NCI-H446 treated with DMSO at 0.1 percent for 48 hours (cell line): Measurements from ENCODE around the gene FAM170A.

Source experiments
- DNase-seq: peaks from one replicate; lab custom pipeline; 2025; lab: John Stamatoyannopoulos, UW

FAM170A gene, protein sequence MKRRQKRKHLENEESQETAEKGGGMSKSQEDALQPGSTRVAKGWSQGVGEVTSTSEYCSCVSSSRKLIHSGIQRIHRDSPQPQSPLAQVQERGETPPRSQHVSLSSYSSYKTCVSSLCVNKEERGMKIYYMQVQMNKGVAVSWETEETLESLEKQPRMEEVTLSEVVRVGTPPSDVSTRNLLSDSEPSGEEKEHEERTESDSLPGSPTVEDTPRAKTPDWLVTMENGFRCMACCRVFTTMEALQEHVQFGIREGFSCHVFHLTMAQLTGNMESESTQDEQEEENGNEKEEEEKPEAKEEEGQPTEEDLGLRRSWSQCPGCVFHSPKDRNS

DNA sequence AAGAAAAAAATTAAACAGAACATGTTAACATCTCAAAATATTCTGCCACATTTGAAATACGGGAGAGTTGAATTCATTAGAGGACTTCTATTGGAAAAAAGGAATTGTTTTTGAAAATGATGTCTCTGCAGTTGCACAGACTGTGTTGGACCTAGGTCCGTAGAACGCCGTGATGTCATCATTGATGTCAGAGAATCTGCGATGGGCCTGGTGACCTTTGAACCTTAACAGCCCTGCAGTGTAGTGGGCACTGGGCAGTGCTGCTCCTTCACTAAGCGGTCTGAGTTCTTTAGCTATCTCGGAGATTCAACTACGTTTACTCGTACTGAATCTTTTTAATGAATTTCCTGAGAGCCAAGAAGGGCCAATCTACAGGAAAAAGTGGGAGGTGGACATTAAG, at the start of gene FAM170A:
TSS of gene FAM170A (plus strand) at position 220 of the 400 bp plus-strand sequence. CDS start 211 bp downstream, outside the sequence.
- no peak for DNase-seq

DNA sequence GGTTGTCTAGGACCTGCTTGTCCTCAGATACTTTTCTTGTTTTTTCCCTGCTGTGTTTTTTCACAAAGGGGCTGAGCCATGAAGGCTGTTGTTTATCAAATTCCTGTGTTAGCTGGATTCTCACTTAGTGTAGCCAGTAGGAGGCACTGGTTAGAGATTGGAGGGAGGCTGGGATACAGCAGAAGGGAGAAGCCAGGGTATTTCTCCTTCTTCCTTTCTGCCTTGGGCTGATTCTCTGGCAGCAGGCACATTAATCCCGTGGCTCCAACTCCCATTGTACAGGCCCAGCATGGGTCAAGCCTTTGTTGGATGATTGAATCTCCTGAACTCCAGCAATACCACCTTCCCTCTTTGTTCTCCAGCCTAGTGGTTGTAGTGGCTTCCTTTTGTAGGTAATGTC, 46.4 kb upstream of the FAM170A start:
- no peak for DNase-seq

- no peak for DNase-seq
These were observed 45.7 kb upstream of the FAM170A start for GRCh38 chr5:119583684-119584083.

GRCh38 chr5:119596046-119596445, 33.3 kb upstream of the FAM170A start:
- DNase-seq: no peak

- DNase-seq: no peak
These were observed 31.5 kb upstream of the FAM170A start for GRCh38 chr5:119597728-119598298.

- DNase-seq: no peak
These were observed 15.4 kb upstream of the FAM170A start for GRCh38 chr5:119613937-119614336.

- DNase-seq: no peak
These were observed 14.5 kb upstream of the FAM170A start for GRCh38 chr5:119614838-119615237.

- DNase-seq: no peak
These were observed 3.3 kb upstream of the FAM170A start for GRCh38 chr5:119626086-119626485.

DNA sequence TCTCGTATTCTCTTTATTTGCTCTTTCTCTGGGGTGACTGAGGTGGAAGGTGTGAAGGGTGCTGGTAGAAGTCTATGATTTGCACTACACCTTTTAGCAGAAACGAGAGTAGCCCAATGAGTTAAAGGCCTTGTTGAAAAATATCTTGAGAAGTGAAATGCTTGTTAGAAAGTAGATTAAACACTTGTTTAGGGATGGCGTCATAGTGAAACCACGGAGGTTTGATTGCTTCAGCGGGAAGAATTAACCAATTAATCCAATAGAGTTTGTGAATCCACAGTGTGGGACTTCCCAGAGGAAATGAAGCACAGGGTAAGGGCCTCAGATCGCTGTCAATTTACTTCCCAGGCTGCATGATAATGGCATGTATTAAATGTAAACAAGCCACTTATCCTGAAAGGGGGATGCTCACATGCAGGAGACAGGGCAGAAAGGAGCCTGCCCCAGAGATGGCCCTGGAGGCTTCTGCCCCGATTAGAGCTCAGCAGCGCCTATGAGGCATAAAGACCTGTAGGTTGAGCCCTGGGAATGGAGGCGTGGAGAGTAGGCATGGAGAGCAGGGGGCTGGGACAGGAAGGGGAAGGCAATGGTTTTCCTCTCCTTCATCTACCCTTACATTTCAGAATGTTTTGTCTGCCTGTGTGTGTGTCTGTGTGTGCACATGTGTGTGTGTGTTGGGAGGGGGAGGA, 1.5 kb downstream of the FAM170A start:
- DNase-seq: no peak

- no peak for DNase-seq
These were observed 2.3 kb downstream of the FAM170A start for GRCh38 chr5:119631660-119632059.

GRCh38 chr5:119651486-119651885, 22.1 kb downstream of the FAM170A start:
- DNase-seq: no peak

DNA sequence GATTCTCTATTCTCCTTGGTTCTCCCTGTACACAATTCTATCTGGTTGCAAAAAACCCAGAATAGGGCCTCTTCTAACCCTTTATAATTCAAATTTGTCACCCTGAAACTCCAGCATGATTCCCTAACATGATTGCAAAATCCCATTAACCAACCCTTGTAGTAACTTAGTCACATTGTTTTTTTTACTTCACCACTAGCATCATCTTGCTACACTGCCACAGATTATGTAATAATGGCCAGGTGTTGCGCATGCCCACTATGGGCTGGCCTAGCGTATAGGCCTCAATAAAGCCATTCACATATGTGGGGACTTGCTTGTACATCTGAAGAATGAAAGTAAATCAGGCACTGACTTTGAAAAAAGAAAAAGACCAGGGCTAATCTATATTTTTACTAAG, 25.7 kb downstream of the FAM170A start:
- DNase-seq: no peak

DNA sequence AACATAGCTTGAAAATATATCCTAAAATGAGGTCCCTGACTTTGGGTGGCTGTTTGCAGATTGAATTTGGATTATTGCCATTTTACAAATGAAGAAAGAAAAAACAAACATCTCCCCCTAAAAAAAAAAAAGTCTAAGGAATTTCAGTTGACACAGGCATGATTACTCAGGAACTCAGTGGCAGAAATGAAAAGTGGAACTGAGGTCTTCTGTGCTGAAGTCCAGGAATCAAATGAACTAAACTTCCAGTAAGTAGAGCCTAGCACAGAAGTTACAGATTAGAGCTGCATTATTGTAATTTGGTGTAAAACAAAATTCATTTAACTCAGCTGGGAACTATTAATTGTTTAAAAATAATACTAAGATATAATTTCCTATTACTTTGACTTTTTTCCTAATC, 26.7 kb downstream of the FAM170A start:
- no peak for DNase-seq

GRCh38 chr5:119666542-119666941, 37.2 kb downstream of the FAM170A start:
- DNase-seq: no peak

GRCh38 chr5:119678351-119679028, 49.1 kb downstream of the FAM170A start:
- DNase-seq: no peak

GRCh38 chr5:119680080-119680479, 50.7 kb downstream of the FAM170A start:
- DNase-seq: no peak

- no peak for DNase-seq
These were observed 52.4 kb downstream of the FAM170A start for GRCh38 chr5:119681734-119682133.

DNA sequence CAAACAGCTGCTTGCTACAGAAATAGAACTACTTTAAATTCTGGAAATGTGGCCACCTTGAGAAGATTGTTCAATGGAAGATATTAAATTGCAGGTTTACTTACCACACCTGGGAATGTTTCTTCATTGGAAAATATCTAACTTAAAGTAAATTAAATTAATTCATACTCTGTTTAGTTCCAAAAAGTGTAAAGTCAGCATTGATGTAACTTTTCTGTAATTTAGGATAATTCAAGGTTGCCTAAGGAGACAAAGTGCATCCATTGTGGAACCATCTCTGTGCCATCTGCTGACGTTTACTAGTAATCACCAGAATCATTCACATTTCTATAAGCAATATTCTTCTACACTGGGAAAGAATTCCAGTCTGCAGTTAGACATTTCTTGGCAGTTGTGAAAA, 53.0 kb downstream of the FAM170A start:
- no peak for DNase-seq
